ENCODE data around the gene VANGL1.

The VANGL1 gene

DNA sequence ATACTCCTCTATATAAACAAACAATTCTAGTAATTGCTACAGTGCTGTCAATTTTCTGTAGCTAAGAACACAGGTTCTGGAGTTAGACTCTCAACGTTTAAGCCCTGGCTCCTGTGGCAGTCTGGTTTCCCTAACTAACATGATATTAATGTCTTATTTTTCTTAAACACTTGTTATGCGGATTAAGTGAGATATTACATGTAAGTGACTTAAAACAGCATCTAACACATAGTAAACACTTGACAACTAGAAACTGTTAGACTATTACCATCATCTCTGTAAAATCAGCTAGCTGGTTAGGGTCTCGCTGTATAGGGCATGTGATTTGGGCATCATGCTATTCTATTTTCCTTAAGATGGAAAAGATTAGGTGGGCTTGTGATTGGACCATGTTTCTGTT, 2.3 kb downstream of the VANGL1 start:
- DNase-seq = no peak

DNA sequence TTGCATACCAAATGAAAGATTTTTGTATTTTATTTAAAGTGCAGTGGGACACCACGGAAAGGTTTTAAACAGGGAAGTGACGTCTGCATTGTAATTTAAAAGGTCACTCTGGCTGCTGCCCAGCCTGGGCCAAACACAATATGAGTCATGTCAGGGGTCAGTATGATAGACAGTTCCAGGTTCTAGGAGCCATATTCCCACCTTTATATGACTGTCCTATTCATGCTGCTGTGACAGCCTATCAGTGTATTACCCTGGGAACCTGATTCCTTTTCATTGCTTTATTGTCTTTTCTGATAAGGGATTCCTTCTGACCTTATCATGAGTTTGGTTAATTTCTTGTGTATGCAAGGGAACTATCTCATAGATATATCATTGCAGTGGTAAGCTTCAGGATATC, 5.3 kb downstream of the VANGL1 start:
- no peak for DNase-seq

DNA sequence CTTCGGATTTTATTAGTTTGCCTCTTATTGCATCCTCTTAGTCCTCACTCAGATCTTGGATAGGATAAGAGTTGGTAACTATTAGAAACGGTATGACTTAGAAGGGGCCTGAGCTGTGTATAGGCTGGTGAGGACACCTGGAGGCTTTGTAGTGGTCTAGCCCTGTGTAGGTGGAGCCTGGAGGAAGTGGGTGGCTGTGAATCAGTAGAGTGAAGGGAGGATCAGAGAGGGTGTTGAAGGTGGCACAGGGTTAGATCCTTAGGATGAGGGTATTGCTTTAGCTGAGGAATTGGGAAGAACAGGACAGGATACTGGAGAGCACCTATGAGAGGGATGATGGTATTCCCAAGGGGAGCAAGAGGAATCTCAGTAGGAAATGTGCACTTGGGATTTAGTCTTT, 5.7 kb downstream of the VANGL1 start:
- DNase-seq = no peak

DNA sequence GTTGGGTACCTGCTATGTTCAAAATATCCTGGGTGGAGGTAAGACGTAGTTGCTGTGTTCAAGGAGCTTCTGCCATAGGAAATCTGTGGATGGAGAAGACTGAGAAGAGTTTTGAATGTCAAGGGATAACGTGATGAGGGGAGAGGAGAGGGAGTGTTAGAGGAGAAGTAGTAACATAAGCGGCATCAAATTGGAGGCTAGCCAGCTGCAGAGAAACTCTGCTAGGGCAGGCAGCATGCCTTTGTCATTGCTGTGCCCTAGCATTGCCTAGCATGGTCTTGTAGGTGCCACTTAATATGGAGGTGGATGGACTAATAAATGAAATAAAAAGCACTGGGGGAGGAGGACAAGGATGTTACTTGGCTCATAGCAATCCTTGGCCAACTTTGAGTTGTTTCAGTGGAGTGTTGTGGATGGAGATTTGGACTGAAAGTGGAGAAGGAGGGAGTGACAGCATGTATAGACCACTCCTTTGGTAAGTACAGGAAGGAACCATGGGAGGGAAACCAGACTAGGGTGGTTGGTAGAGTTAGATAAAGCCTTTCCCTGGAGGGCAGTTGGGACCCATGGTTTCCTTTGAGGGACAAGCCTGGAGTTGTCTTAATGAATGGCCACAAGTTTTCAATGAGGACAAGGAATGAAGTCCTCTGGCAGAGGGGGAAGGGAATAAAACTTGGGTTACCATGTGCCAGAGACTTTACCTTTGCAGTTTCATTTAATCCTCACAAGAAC, 6.3 kb downstream of the VANGL1 start:
- DNase-seq = no peak

DNA sequence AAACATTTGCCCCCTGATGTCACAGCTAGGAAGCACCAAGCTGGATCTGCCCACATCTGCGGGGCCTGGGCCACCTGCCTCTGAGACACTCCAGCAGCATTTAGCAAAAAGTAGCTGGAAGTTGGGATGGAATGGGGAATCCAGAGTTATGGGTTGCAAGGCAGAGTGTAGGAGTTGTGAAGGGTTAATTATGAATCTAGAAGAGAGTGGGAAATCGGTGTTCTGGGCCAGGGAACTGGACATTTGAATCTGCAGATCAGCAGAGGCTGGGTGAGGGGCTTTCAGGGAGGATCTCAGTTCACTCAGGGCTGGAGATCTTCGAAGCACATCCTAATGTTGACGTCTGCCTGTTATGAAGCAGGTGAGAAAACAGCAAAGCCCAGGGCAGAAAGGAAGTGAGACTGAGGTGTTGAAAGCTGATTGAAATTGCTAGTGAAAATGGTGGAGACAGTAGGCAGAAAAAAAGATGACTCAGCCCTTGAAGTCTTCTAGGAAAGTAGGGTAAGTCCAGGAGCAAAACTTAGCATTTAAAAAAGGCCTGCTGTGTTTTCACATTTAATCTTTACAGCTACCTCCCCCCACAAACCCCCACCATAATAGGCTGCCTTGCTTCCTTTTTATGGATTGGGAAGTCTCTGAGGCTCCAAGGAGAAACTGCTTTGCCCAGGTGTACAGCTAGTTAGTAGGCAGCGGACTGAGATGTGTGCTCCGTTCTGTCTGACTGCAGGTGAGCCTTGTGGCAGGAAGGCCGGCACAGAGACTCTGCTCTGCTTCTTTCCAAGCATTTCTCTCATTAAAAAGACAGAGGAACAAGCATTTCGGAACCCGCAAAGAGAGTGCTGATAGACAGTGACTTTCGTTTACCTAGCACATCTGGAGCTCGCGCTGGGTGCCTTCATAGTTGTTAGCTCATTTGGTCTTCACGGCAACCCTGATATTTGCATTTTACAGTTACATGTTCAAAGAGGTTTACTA, 7.2 kb downstream of the VANGL1 start:
- DNase-seq = no peak

DNA sequence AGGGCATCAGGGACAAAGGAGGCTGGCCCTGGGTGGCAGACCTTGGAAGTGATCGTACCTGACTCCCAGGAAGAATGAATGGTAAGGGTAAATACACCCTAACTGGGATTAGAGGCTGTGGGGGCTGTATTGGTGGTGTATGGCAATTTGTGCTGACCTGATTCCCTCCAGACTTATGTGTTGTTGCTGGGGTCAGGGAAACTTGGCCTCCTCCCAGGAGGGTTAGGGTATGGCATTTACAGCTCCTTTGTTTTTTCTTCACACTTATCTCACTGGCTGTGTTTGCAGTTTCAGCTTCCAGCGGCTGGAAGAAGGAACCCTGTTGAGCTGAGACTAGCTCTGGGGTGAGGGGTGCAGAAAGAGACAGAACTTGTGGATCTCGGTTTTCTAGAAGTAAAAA, 8.2 kb downstream of the VANGL1 start:
- no peak for DNase-seq

DNA sequence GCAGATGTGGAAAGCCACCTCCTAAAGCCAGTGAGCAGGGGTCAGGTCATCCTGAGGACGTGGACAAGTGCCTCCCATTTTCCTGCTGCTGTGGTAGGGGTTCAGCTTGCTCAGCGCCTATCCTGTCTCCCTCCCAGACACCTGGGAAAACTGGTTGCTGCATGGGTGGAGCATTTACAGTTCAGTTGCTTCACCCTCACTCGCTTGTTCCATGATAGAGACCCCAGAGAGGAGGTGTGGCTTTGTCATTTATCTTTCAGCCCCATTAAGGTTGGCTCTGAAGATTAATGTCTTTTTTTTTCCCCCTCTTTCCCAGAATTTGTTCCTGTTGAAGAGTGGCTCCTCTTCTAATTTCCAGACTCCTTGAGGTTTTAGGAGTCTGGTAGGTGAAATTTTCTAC, 9.2 kb downstream of the VANGL1 start:
- no peak for DNase-seq

DNA sequence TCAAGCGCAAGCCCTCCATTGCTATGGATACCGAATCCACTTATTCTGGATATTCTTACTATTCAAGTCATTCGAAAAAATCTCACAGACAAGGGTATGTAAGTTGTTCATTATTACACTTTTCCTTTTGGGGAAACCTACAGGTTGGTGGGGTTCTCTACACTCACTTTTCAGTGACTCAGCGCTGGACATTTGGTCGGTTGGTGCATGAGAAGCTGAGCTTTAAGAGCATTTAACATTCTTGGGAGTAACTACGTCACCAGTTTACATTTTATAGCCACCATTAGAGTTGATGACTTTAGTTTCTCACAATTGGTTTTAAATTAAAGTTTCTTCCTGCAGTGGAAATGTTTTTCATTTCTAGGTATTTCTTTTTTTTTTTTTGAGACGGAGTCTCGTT, 9.6 kb downstream of the VANGL1 start:
- no peak for DNase-seq

DNA sequence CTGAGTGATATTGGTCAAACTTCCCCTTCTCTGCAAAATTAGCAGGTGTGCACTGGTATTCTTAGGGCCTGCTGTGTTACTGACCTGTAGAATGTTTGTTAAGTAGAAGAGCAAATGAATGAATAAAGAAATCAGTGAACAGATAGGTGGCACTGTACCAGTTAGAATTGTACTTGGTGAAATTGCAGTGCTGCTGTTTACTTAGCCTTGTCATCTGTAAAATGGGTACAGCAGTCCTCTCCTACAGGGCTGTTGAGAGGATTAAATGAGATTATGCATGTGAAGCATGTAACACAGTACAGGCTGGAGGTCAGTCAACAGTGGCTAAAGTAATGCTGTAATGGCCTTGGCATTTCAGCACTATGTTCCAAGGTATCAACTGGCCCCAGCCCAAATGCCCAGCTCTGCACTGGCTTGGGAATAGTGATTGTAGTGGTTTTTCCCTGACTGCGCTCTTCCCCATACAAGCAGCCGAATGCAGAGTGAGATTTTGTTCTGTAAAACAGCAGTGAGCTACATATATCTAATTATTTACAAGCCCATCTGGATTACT, 10.5 kb downstream of the VANGL1 start:
- no peak for DNase-seq

DNA sequence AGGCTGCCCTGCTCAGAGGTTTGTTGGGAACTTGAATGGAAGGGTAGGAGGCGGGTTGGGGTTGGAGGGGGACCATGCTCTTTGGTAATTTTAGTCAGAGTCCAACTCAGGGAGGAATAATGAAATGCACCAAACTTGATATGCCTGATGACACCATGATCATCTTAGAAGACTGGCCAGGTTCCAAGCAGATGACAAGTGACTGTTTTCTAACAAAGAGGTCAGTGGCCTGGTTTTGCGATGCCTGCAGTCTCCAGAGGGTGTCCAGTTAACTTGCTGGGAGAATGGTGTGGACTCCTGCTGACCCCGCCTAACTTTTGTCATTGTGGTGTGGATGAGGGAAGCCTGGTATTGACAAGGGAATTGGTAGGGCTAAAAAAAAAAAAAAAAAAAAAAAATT, 12.4 kb downstream of the VANGL1 start:
- DNase-seq = no peak

DNA sequence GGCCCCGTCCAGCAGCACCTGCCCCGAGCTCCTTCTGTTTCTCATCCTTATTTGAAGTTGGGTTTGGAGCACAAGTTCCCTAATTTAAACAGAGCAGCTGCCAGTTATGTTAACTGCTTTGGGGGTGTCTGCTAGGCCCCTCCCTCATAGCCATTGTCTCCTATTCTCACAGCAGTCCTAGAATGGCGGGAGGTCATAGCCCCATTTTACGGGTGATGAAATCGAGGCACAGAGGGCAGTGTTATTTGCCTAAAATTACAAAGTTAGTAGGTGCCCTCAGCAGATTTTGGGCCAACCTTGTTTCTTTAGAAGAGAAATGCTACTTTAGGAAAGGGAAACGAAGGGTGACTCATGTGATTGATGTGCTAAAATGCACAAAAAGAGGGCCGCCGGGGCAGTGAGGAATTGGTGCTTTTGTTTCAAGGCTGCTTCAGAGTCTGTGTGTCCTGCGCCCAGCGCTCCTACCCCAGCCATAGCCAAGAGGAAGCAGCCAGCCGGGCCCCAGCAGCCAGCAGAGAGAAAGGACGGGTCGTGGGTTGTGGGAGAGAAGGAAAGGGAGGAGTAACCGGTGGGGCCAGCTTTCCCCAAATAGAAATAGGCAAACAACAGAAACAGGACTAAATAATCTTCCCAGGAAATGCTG, 13.0 kb downstream of the VANGL1 start:
- no peak for DNase-seq

DNA sequence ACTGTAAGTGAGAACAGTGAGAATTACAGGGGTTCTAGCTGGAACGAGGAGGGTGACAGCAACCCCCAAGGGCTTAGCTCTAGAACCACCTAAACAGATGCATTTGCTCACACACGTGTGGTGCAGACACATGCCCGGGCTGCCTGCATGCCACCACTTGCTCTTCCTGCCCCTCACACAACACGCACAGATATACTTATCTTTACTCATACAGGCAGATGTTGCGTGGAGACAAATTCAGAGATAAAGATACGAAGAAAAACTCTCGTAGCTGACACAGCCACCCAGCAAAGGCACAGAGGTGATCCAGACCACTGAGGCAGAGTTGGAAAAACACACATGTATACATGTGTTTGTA, 13.5 kb downstream of the VANGL1 start:
- no peak for DNase-seq

DNA sequence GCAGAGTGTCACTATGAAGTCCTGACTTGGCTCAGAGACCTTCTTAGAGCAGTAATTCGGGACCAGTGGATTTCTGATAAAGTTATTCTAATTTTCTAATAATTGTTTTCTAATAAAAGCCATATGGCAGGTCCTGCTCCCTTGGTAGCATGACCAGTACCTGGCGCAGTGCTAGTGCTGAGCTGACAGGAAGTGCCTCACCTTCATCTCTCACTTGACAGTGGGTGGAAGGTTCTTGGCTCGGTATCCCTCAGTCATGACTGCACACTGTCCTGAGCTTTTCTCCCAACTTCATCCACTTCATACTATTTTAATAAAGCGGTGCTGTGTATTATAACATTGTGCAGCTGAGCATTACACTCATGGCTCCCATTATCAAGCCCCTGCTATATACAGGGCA, 14.1 kb downstream of the VANGL1 start:
- no peak for DNase-seq

DNA sequence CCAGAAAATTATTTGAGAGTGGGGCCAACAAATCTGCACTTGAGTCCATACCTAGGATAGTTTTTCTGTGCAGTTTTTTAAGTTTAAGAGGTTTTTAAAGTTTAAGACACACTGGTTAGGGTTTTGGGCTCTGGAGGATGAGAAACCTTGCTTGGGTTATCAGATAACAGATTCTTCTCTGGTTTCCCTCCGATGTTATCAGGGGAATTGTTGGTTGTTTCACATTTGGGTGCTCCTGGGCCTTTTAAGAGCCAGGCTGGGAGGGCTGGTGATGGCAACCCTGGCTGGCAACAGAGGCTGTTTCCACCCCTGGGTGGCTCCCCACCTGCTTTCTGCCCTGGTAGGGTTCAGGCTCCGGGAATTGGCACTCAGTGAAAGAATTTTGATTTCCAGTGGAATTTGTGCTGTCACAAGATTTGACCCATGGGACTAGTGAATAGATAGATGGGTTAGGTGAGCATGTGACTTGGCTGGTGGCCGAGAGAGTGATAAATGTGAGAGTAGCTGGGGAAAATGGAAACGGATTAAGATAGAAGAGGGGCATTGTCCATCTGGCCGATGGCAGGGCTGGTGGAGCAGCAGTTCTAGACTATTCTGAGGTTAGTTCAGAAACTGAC, 14.8 kb downstream of the VANGL1 start:
- no peak for DNase-seq

DNA sequence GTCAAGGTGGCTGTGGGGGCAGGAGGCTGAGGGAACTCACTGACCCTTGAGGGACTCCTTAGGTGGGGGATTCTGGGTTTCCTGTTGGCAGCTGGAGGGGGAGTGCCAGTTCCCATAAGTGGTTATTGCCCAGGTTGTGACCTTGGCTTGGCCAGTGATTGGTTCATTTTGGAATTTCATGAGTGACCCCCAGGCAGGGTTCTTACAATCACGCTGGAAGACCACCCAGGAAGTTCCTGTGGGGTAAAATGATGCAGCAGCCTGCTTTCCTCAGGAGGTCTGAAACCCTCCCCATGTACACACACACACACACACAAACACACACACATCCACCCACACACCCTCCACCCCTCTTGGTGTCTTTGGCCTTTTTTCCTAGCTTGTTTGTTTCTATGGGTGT, 16.9 kb downstream of the VANGL1 start:
- DNase-seq = no peak

DNA sequence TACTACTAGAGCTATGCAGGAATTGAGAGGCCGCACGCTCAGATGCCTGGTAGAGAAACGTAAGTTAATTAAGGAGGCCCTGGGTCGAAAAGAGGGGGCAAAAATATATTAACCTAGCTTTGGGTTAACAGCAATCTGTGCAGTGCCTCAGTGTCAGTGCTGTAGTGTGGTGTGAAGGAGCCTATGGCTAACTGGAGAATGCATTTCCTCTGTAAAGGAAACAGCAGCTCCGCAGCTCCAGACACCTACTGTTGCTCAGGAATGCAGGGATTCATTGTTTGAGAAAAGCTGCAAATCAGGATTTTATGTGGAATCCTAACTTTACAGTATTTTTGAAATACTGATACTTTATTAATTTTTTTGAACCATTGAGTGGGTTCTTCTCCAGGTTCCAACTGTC, 18.4 kb downstream of the VANGL1 start:
- DNase-seq = no peak

DNA sequence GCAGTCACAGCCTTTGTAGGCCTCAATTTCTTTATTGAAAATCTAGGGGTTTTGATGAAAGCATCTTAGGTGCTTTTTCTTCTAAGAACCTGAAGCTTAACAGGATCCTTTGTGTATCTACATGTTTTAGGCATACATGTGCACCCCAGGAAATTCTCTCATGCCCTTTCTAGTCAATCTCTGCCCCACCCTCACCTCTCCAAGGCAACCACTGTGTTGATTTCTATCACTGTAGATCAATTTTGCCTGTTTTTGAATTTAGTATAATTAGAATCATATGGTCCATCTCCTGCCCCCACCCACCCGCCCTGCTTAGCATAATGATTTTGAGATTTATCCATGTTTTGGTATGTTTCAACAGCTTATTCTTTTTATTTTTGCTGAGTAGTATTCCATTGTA, 19.4 kb downstream of the VANGL1 start:
- DNase-seq = no peak

DNA sequence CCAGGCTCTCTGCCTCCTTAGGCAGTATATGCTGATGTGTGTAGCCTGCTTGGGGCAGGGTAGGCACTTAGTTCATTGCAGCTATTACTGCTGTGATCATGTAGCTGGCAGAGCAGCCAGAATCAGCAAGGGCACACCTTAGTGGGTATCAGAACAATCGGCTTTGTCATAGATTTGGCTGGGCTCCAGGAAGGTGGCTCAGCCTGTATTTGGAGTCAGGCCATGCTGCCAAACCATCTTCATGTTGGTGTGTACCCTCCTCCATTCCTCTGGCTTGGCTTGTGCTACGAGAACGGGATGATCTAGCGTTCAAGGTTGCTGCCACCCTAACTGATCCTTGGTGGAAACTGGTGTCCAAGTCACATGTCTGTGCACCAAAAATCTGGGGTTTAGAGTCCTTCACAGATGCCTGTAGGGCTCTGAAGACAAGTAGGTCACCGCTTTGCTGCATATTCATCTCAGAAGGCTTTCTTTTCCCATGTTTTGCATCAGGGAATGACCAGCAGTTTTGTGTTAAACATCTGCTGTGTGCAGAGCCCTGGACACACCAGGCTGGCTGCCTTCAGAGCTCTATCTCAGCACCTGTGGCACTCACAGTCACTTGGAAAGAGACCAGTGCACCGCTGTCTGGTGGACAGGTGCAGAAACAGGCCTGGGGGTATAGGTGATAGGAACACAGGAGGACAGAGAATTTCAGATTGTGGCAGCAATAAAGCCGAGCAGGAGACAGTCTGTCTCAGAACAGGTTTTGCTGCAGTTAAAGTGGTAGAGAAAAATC, 23.7 kb downstream of the VANGL1 start:
- no peak for DNase-seq

DNA sequence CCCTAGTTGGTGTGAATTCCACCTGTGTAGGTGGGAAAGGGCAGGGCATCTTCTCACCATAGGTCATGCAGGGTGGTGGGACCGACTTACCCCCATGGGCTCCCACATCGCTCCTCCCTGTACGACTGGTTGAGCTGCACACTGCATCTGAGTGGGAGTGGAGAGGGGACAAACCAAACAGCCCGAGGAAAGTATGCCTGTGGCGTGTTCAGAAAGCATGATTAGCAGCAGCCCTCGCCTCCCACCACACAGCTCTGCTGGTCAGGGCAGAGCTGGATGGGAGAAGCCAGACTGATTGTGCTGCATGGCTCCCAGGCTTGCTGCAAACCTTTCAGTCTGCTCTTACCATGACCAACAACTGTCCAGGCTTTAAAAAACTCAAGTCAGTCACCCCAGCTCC, 24.4 kb downstream of the VANGL1 start:
- DNase-seq = no peak

DNA sequence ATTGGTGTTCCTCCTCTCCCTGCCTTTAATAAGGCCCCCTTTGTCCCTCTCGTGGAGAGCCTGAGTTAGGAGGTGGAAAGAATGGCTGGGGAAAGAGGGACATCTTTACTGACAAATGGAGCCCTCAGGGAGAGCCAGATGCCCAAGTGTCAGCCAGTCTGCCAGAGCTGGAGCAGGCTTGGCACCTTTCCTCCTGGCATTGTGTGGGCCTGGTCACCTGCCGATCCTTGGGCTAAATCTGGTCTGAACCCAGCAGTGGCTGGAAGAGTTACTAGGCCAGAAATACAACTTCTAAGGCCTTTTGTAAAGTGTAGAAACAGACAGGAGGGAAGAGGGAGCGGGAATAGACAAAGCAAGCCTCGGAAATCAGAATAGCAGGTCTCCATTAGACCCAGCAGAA, 24.9 kb downstream of the VANGL1 start:
- DNase-seq = no peak

DNA sequence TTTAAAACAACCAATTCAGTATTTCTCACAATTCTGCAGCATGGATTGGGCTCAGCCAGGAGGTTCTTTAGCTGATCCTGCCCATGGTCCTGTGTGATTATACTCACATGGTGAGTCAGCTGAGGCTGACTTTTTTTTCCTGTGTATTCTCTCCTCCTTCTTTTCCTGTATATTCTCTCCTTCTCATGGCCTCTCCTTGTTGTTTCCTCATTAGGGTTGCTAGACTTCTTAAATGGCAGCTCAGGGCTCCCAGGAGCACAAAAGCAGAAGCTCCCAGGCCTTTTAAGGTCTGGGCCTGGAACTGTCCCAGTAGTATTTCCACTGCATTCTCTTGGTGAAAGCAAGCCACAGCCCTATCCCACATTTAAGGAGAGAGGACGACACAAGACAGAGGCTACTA, 26.8 kb downstream of the VANGL1 start:
- DNase-seq = no peak

DNA sequence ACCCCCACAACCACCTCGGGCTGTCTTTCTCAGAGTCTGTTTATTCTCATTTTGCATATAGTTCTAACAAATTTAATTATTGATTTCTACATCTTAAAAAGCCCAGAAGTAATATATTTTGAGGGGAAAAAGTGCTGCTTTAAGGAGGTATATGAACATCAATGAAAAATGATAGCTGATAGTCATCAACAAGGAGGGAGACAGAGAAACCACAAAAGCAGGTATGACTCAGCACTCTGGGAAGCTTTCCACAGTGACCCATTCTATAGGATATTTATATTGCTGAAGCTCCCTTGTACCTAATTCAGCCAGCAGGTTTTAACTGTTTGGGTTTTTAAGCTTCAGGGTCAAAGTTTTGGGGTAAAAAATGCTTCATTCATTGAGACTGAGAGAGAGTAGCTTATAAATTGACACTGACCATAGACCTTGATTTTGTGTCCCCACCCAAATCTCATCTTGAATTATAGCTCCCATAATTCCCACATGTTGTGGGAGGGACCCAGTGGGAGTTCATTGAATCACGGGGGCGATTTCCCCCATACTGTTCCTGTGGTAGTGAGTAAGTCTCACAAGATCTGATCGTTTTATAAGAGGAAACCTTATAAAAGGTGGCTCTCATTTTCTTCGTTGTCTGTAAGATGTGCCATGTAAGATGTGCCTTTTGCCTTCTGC, 27.4 kb downstream of the VANGL1 start:
- no peak for DNase-seq
